Body of pancreas (tissue), 4 donors: Measurements from ENCODE around the gene HOXB13. TPM values are rescaled to one million over a fixed set of nuclear protein-coding genes. Genes with fewer than 3 reads are reported as not detected.

ENCODE experiments used
- ATAC-seq: fragments of 150-250 bp; one replicate; pipeline ENCODE4 v1.9.1; 2016
- DNase-seq, 4 donors: peaks; one replicate each; pipeline ENCODE4 v3.0.0-alpha.2; 2019
- H3K27ac ChIP-seq, 4 donors: fragments of 200-600 bp; sonication (generic); 1 replicate in 3 of 4; 2 replicates in 1 of 4; pipeline versions ENCODE4 v1.5.1 to v1.6.1; 2016 to 2019; ENCODE audit warnings: mild to moderate bottlenecking in 1 of 4, mixed read lengths in 1 of 4, moderate library complexity in 1 of 4
- H3K27me3 ChIP-seq, 2 donors: fragments of 200-600 bp; sonication (generic); one replicate each; pipeline ENCODE4 v1.6.0; 2016; ENCODE audit warnings: mild to moderate bottlenecking in 1 of 2
- H3K36me3 ChIP-seq, 2 donors: fragments of 200-600 bp; sonication (generic); replicated peaks in 1 of 2; 2 replicates each; pipeline ENCODE4 v1.5.1; 2016; ENCODE audit warnings: low read depth in 2 of 2; ENCODE audit not compliant: insufficient read depth in 1 of 2
- H3K4me1 ChIP-seq: fragments of 200-600 bp; sonication (generic); one replicate; pipeline ENCODE4 v1.6.0; 2016
- H3K4me3 ChIP-seq, 2 donors: fragments of 200-600 bp; sonication (generic); 1 replicate in 1 of 2; 2 replicates in 1 of 2; pipeline ENCODE4 v1.5.1; 2016 to 2019
- H3K9me3 ChIP-seq, 3 donors: fragments of 200-600 bp; sonication (generic); 1 replicate in 2 of 3; 2 replicates in 1 of 3; pipeline ENCODE4 v1.5.1; 2016
- POLR2A ChIP-seq, 3 donors: fragments of 450-650 bp; IDR thresholded peaks; one replicate each; pipeline ENCODE4 v1.6.1; 2016; ENCODE audit warnings: antibody characterized with exemption in 3 of 3, mild to moderate bottlenecking in 2 of 3
- WGBS, 2 donors: methylation state at CpG; one replicate each; pipeline ENCODE4 v1.1.5; 2017; 5-methylcytosine and 5-hydroxymethylcytosine counted together
- intact Hi-C: fragments of 100-400 bp; cut with DNase I; formaldehyde crosslinking; loops from one replicate; pipeline ENCODE4 v1.15.1; 2023
- total RNA-seq, 2 donors: library from RNA; depleted of rRNA; stranded (reverse); fragments of >200 nt; gene quantifications; one replicate each; pipeline ENCODE4 v1.1.0, GENCODE V29; 2016
- TF ChIP-seq, protein P1 (sequence below), 7 experiments: fragments of 450-650 bp in 4 of 7; fragments of 200-600 bp in 3 of 7; sonication (generic) in 3 of 7; IDR thresholded peaks; one replicate each; pipeline ENCODE4 v1.5.1; 2016 to 2019; ENCODE audit warnings: antibody characterized with exemption in 7 of 7

Gene HOXB13
- total RNA-seq, 2 donors from 2014 or later = not detected

DNA sequence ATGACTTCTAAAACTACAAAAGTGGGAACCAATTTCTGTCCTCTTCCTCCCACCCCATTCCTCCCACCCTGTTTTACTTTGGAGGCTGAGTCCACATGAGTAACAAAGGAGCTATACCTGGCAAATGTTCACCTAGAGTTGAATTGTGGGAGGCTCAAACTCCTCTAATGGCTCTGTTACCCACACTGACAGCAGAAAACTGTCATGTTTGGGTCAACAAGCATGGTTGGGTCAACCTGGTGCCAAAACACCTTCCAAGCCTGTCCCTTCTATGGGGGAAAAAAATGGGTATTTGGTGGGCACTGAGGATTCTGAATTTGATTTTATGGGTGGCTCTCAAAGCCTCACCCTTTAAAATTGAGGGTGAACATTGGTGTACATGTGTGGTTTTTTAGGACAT lies 12.0 kb upstream of the HOXB13 start:
- TF ChIP-seq, protein P1, sequence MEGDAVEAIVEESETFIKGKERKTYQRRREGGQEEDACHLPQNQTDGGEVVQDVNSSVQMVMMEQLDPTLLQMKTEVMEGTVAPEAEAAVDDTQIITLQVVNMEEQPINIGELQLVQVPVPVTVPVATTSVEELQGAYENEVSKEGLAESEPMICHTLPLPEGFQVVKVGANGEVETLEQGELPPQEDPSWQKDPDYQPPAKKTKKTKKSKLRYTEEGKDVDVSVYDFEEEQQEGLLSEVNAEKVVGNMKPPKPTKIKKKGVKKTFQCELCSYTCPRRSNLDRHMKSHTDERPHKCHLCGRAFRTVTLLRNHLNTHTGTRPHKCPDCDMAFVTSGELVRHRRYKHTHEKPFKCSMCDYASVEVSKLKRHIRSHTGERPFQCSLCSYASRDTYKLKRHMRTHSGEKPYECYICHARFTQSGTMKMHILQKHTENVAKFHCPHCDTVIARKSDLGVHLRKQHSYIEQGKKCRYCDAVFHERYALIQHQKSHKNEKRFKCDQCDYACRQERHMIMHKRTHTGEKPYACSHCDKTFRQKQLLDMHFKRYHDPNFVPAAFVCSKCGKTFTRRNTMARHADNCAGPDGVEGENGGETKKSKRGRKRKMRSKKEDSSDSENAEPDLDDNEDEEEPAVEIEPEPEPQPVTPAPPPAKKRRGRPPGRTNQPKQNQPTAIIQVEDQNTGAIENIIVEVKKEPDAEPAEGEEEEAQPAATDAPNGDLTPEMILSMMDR (IDR thresholded peaks at IDR 0.05) = no peak
- no peak for TF ChIP-seq POLR2A (IDR thresholded peaks at IDR 0.05)
- DNase-seq (no peak), ATAC-seq (no peak)
- Histone ChIP-seq H3K4me3 (no peak overlapping the region), H3K27me3 (peaks cover 0 to 13% of the 10 kb centered on the region in 2 donors), H3K27ac (no peak overlapping the region), H3K9me3 (no peaks in the 10 kb centered on the region), H3K4me1 (no peaks in the 10 kb centered on the region), H3K36me3 (no peaks in the 10 kb centered on the region)
- intact Hi-C loops = no loop called here

GRCh38 chr17:48738803-48739526 lies 10.4 kb upstream of the HOXB13 start:
- H3K36me3 ChIP-seq = no peaks in the 10 kb centered on the region
- no peaks in the 10 kb centered on the region for H3K9me3 ChIP-seq
- H3K4me1 ChIP-seq = no peaks in the 10 kb centered on the region
- DNase-seq (no peak), ATAC-seq (no peak)
- H3K27me3 ChIP-seq = peaks cover 0 to 22% of the 10 kb centered on the region in 2 donors
- no peak overlapping the region for H3K27ac ChIP-seq
- WGBS, 2 donors = 4 to 5% methylated on average over 29 to 37 of the region's 37 CpGs
- intact Hi-C loops = no loop called here
- H3K4me3 ChIP-seq = no peak overlapping the region
- TF ChIP-seq POLR2A (IDR thresholded peaks at IDR 0.05) = no peak
- TF ChIP-seq, protein P1 (IDR thresholded peaks at IDR 0.05) = no peak

GRCh38 chr17:48738424-48738802 lies 9.9 kb upstream of the HOXB13 start:
- ATAC-seq (no peak), DNase-seq (no peak)
- intact Hi-C loops = no loop called here
- WGBS, 2 donors = 3 to 8% methylated on average over 8 to 11 of the region's 11 CpGs
- H3K9me3 ChIP-seq = no peaks in the 10 kb centered on the region
- no peak overlapping the region for H3K4me3 ChIP-seq
- TF ChIP-seq, protein P1 (IDR thresholded peaks at IDR 0.05) = no peak
- TF ChIP-seq POLR2A (IDR thresholded peaks at IDR 0.05) = no peak
- H3K27ac ChIP-seq = no peak overlapping the region
- H3K27me3 ChIP-seq = peaks cover 0 to 22% of the 10 kb centered on the region in 2 donors
- H3K36me3 ChIP-seq = no peaks in the 10 kb centered on the region
- peaks cover under 1% of the 10 kb centered on the region for H3K4me1 ChIP-seq

- H3K36me3 ChIP-seq = no peaks in the 10 kb centered on the region
- no peak for ATAC-seq
- intact Hi-C loops = no loop called here
- no peak for TF ChIP-seq POLR2A (IDR thresholded peaks at IDR 0.05)
- TF ChIP-seq, protein P1 (IDR thresholded peaks at IDR 0.05) = no peak
- WGBS, 2 donors = 44 to 58% methylated on average over 4 of the region's 4 CpGs
- H3K9me3 ChIP-seq = no peaks in the 10 kb centered on the region
- peaks cover 6% of the 10 kb centered on the region for H3K4me1 ChIP-seq
- no peak overlapping the region for H3K4me3 ChIP-seq
- peaks cover 0 to 29% of the 10 kb centered on the region in 2 donors for H3K27me3 ChIP-seq
- DNase-seq = no peak
- H3K27ac ChIP-seq = no peak overlapping the region
Measured at GRCh38 chr17:48737330-48738043, 8.9 kb upstream of the HOXB13 start.

DNA sequence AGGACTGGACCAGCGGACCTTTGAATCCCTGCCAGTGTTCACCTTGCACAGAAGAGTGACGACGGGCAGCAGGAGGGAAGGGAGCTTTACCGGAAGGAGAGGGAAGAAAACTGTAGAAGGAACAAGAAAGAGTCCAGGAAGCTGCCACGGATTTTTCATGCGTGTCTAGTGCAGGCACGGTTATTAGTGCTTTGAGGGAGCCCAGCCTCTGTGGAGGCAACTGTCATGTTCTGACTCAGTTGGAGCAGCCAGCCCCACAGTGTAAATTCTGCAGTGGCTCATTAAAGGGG lies 6.5 kb upstream of the HOXB13 start:
- no peak for TF ChIP-seq POLR2A (IDR thresholded peaks at IDR 0.05)
- TF ChIP-seq, protein P1 (IDR thresholded peaks at IDR 0.05) = no peak
- Histone ChIP-seq H3K27ac (no peak overlapping the region), H3K9me3 (no peaks in the 10 kb centered on the region), H3K4me3 (no peak overlapping the region), H3K36me3 (no peaks in the 10 kb centered on the region), H3K27me3 (peaks cover 0 to 41% of the 10 kb centered on the region in 2 donors), H3K4me1 (peaks cover 6% of the 10 kb centered on the region)
- 8 to 13% methylated on average over 7 of the region's 7 CpGs for WGBS, 2 donors
- DNase-seq = no peak
- ATAC-seq = no peak
- intact Hi-C loops = no loop called here
